ENCODE data around the gene CMTM5.

The CMTM5 gene

DNA sequence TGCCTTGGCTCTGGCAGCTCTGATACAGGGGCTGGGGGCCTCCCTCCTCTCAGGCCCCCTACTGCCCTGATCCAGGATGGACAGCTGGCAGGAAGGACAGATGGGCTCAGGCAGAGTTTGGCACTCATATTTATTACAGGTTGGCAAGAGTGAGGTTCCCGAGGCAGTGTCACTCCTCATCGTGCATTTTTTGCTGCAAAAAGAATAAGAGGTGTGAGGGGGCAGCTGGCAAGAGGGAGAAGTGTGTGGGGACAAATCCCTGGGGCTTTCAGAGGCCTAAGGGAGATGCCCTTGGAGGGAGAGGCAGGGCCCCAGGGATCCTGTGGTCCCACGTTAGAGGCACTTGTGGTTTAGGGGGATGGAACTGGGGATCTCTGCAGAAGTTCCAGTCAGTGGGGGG, 5.0 kb downstream of the CMTM5 start:
- H3K27ac ChIP-seq = no peak overlapping the region
- no peak overlapping the region for H3K9ac ChIP-seq
- TF ChIP-seq, protein P1, sequence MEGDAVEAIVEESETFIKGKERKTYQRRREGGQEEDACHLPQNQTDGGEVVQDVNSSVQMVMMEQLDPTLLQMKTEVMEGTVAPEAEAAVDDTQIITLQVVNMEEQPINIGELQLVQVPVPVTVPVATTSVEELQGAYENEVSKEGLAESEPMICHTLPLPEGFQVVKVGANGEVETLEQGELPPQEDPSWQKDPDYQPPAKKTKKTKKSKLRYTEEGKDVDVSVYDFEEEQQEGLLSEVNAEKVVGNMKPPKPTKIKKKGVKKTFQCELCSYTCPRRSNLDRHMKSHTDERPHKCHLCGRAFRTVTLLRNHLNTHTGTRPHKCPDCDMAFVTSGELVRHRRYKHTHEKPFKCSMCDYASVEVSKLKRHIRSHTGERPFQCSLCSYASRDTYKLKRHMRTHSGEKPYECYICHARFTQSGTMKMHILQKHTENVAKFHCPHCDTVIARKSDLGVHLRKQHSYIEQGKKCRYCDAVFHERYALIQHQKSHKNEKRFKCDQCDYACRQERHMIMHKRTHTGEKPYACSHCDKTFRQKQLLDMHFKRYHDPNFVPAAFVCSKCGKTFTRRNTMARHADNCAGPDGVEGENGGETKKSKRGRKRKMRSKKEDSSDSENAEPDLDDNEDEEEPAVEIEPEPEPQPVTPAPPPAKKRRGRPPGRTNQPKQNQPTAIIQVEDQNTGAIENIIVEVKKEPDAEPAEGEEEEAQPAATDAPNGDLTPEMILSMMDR (conservative IDR thresholded peaks at IDR 0.05; ENCODE audit: low read depth, low read length) = no peak
- no peaks in the 10 kb centered on the region for H4K20me1 ChIP-seq (ENCODE audit: insufficient read depth)
- H3K4me1 ChIP-seq (ENCODE audit: low read depth, poor library complexity, severe bottlenecking) = no peaks in the 10 kb centered on the region
- H3K27me3 ChIP-seq (ENCODE audit: insufficient read depth, low read depth) = peaks cover 2% of the 10 kb centered on the region; the same call in 1 of the 2 replicates
- no peak overlapping the region for H2AFZ ChIP-seq (ENCODE audit: low read depth)
- no peak overlapping the region for H3K4me2 ChIP-seq
- H3K36me3 ChIP-seq (ENCODE audit: insufficient read depth) = no peaks in the 10 kb centered on the region
- no peaks in the 10 kb centered on the region for H3K79me2 ChIP-seq (ENCODE audit: insufficient read depth, low read depth)
- no peak overlapping the region for H3K4me3 ChIP-seq (IDR thresholded peaks at IDR 0.05; ENCODE audit: insufficient read depth, low read depth, low read length)

DNA sequence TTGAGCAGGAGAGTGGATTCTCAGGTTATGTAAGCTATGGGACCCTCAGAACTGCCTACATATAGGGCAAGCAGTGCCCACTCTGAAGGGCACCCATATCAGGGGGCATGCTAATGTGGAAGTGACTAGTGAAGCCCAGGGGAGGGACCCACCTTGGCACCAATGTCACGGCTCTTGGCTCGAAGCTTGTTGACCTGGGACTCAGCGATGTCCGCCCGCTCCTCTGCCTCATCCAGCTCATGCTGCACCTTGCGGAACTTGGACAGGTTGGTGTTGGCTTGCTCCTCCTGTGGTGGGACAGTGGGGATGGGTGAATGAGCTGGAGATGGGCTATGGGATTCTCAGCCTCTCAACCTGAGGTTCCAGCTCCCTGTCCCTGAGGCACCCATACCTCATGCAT, 5.4 kb downstream of the CMTM5 start:
- H4K20me1 ChIP-seq (ENCODE audit: insufficient read depth) = no peaks in the 10 kb centered on the region
- no peak overlapping the region for H3K4me2 ChIP-seq
- H3K27ac ChIP-seq = no peak overlapping the region
- no peak overlapping the region for H3K4me3 ChIP-seq (IDR thresholded peaks at IDR 0.05; ENCODE audit: insufficient read depth, low read depth, low read length)
- H3K27me3 ChIP-seq (ENCODE audit: insufficient read depth, low read depth) = peaks cover 5% of the 10 kb centered on the region; the same call in 1 of the 2 replicates
- H3K4me1 ChIP-seq (ENCODE audit: low read depth, poor library complexity, severe bottlenecking) = no peaks in the 10 kb centered on the region
- no peak overlapping the region for H3K9ac ChIP-seq
- no peak overlapping the region for H2AFZ ChIP-seq (ENCODE audit: low read depth)
- H3K79me2 ChIP-seq (ENCODE audit: insufficient read depth, low read depth) = no peaks in the 10 kb centered on the region
- no peaks in the 10 kb centered on the region for H3K36me3 ChIP-seq (ENCODE audit: insufficient read depth)
- TF ChIP-seq, protein P1 (conservative IDR thresholded peaks at IDR 0.05; ENCODE audit: low read depth, low read length) = no peak

DNA sequence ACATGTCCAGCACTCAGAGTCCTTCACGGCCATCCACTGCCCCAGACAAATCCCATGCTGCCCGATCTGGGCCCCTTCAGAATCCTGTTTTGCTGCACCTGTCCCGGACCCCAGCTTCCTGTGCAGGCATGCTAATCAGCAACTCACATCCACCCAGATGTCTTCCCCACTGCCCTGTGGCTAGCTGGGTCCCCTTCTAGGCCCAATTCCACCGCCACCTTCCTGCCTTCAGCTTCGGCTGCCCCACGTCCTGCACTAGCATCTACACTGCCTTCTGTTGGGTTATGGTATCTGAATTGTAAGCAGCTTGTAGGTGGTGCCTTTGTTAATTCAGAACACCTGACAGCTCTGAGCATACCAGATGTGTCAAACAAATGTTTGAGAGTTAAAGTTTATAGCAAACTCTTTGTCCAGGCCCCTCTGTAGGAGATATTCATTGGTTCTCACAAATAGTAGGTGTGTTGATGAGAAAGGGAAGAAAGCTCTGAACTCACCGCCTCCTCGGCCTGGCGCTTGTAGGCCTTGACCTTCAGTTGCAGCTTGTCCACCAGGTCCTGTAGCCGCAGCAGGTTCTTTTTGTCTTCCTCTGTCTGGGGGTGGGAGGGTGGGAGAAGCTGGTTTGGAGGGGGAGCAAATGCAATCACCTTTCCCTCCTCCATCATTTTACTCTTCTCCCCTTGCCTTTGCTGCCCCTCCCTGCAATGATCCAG, 6.0 kb downstream of the CMTM5 start:
- Histone ChIP-seq H3K4me1 (ENCODE audit: low read depth, poor library complexity, severe bottlenecking) (no peaks in the 10 kb centered on the region), H3K4me2 (no peak overlapping the region), H3K36me3 (ENCODE audit: insufficient read depth) (no peaks in the 10 kb centered on the region), H3K27me3 (ENCODE audit: insufficient read depth, low read depth) (peaks cover 7% of the 10 kb centered on the region; the same call in 1 of the 2 replicates), H2AFZ (ENCODE audit: low read depth) (no peak overlapping the region), H4K20me1 (ENCODE audit: insufficient read depth) (no peaks in the 10 kb centered on the region), H3K4me3 (IDR thresholded peaks at IDR 0.05; ENCODE audit: insufficient read depth, low read depth, low read length) (no peak overlapping the region), H3K79me2 (ENCODE audit: insufficient read depth, low read depth) (no peaks in the 10 kb centered on the region), H3K27ac (no peak overlapping the region), H3K9ac (no peak overlapping the region)
- TF ChIP-seq, protein P1 (conservative IDR thresholded peaks at IDR 0.05; ENCODE audit: low read depth, low read length) = no peak

DNA sequence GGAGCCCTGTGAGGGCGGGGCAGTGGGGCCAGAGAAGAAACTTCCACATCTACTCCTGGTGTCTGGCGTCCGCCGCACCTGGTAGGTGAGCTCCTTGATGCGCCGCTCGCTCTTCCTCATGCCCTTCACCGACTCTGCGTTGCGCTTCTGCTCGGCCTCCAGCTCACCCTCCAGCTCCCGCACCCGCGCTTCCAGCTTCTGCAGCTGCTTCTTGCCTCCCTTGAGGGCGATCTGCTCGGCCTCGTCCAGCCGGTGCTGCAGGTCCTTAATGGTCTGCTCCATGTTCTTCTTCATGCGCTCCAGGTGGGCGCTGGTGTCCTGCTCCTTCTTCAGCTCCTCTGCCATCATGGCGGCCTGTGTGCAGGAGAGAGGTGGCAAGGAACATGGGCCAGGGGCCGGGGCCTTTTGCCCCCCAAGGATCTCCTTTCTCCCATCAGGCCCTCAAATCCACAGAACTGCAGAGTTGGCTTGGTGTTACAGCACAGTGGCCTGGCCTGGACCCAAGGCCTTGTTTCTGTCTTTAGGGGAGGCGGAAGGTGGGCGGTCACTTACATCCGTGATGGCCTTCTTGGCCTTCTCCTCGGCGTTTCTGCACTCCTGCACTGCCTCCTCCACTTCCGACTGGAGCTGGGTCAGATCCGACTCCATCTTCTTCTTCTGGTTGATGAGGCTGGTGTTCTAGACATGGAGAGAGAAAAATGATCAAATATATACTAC, 7.7 kb downstream of the CMTM5 start:
- Histone ChIP-seq H3K27me3 (ENCODE audit: insufficient read depth, low read depth) (peaks cover 7% of the 10 kb centered on the region; the same call in 1 of the 2 replicates), H3K4me2 (no peak overlapping the region), H3K4me1 (ENCODE audit: low read depth, poor library complexity, severe bottlenecking) (no peaks in the 10 kb centered on the region), H3K4me3 (IDR thresholded peaks at IDR 0.05; ENCODE audit: insufficient read depth, low read depth, low read length) (no peak overlapping the region), H4K20me1 (ENCODE audit: insufficient read depth) (no peaks in the 10 kb centered on the region), H3K9ac (no peak overlapping the region), H3K27ac (no peak overlapping the region), H3K36me3 (ENCODE audit: insufficient read depth) (no peaks in the 10 kb centered on the region), H2AFZ (ENCODE audit: low read depth) (no peak overlapping the region), H3K79me2 (ENCODE audit: insufficient read depth, low read depth) (no peaks in the 10 kb centered on the region)
- TF ChIP-seq, protein P1 (conservative IDR thresholded peaks at IDR 0.05; ENCODE audit: low read depth, low read length) = no peak
